Activated naive CD8-positive, alpha-beta T cell treated with anti-CD3 and anti-CD28 coated beads, Interleukin-2, amount 50 U/mL, for 24 hours (primary cell): ENCODE results near the gene CDC14A.

Experiments used
- ATAC-seq: fragments of 150-1000 bp; cut with Tn5 transposase; one replicate; pipeline ENCODE4 v1.10.0; 2021
- DNase-seq: peaks from one replicate; pipeline ENCODE4 v3.0.0; 2021
- H3K27ac Mint-ChIP-seq: one replicate; pipeline ENCODE4 v1.8.0; 2021; ENCODE audit warnings: mild to moderate bottlenecking, mixed read lengths
- H3K27me3 Mint-ChIP-seq: one replicate; pipeline ENCODE4 v1.8.0; 2021; ENCODE audit warnings: mixed read lengths
- H3K36me3 Mint-ChIP-seq: one replicate; pipeline ENCODE4 v1.8.0; 2021; ENCODE audit warnings: low read depth, mixed read lengths
- H3K4me1 Mint-ChIP-seq: one replicate; pipeline ENCODE4 v1.8.0; 2021; ENCODE audit warnings: mixed read lengths
- H3K4me3 Mint-ChIP-seq: one replicate; pipeline ENCODE4 v1.8.0; 2021; ENCODE audit warnings: mild to moderate bottlenecking, moderate library complexity, mixed read lengths
- H3K9me3 Mint-ChIP-seq: one replicate; pipeline ENCODE4 v1.8.0; 2021; ENCODE audit warnings: mixed read lengths

Gene CDC14A

GRCh38 chr1:100347009-100347966, 5.0 kb upstream of the CDC14A start:
- Mint-ChIP-seq H3K36me3 (peaks cover 2% of the 10 kb centered on the region), H3K9me3 (no peaks in the 10 kb centered on the region), H3K4me3 (no peak overlapping the region), H3K27me3 (no peaks in the 10 kb centered on the region), H3K27ac (no peak overlapping the region), H3K4me1 (peaks cover 8% of the 10 kb centered on the region)
- ATAC-seq (no peak), DNase-seq (no peak)

GRCh38 chr1:100348549-100349144, 3.7 kb upstream of the CDC14A start:
- no peak overlapping the region for H3K4me3 Mint-ChIP-seq
- no peaks in the 10 kb centered on the region for H3K9me3 Mint-ChIP-seq
- DNase-seq (no peak), ATAC-seq (no peak)
- peaks cover 10% of the 10 kb centered on the region for H3K4me1 Mint-ChIP-seq
- no peaks in the 10 kb centered on the region for H3K27me3 Mint-ChIP-seq
- H3K27ac Mint-ChIP-seq: no peak overlapping the region
- H3K36me3 Mint-ChIP-seq: peaks cover 2% of the 10 kb centered on the region

GRCh38 chr1:100349246-100349645, 3.1 kb upstream of the CDC14A start:
- ATAC-seq: no peak
- no peak for DNase-seq
- Mint-ChIP-seq H3K27me3 (no peaks in the 10 kb centered on the region), H3K27ac (no peak overlapping the region), H3K4me1 (peaks cover 16% of the 10 kb centered on the region), H3K9me3 (no peaks in the 10 kb centered on the region), H3K4me3 (no peak overlapping the region), H3K36me3 (peaks cover 2% of the 10 kb centered on the region)

- Mint-ChIP-seq H3K4me3 (peak overlapping the region; percentile 97), H3K27ac (peak overlapping the region; percentile 99), H3K27me3 (no peaks in the 10 kb centered on the region), H3K4me1 (peaks cover 31% of the 10 kb centered on the region), H3K36me3 (peaks cover 4% of the 10 kb centered on the region), H3K9me3 (no peaks in the 10 kb centered on the region)
- ATAC-seq (no peak), DNase-seq (no peak)
These were observed 1.6 kb upstream of the CDC14A start for GRCh38 chr1:100350787-100351094.

- no peaks in the 10 kb centered on the region for H3K27me3 Mint-ChIP-seq
- peak; percentile 87 for DNase-seq
- peak overlapping the region; percentile 99 for H3K27ac Mint-ChIP-seq
- H3K9me3 Mint-ChIP-seq: no peaks in the 10 kb centered on the region
- H3K36me3 Mint-ChIP-seq: peaks cover 9% of the 10 kb centered on the region
- H3K4me1 Mint-ChIP-seq: peaks cover 37% of the 10 kb centered on the region
- ATAC-seq: peak; percentile 82
- peak overlapping the region; percentile 97 for H3K4me3 Mint-ChIP-seq
These were observed 1.0 kb upstream of the CDC14A start for GRCh38 chr1:100351095-100351887.

- Mint-ChIP-seq H3K27ac (peak overlapping the region; percentile 90), H3K36me3 (peaks cover 10% of the 10 kb centered on the region), H3K4me3 (peak overlapping the region; percentile 97), H3K9me3 (no peaks in the 10 kb centered on the region), H3K27me3 (no peaks in the 10 kb centered on the region), H3K4me1 (peaks cover 52% of the 10 kb centered on the region)
- DNase-seq: peak; percentile 52
- ATAC-seq: peak; percentile 0
These were observed 930 bp downstream of the CDC14A start for GRCh38 chr1:100353071-100353801.

- Mint-ChIP-seq H3K27ac (no peak overlapping the region), H3K9me3 (no peaks in the 10 kb centered on the region), H3K4me3 (peak overlapping the region; percentile 97), H3K4me1 (peaks cover 56% of the 10 kb centered on the region), H3K27me3 (no peaks in the 10 kb centered on the region), H3K36me3 (peaks cover 10% of the 10 kb centered on the region)
- DNase-seq (no peak), ATAC-seq (no peak)
These were observed 1.7 kb downstream of the CDC14A start for GRCh38 chr1:100353988-100354387.

- Mint-ChIP-seq H3K27ac (peak overlapping the region; percentile 9), H3K4me3 (peak overlapping the region; percentile 97), H3K4me1 (peaks cover 61% of the 10 kb centered on the region), H3K27me3 (no peaks in the 10 kb centered on the region), H3K36me3 (peaks cover 10% of the 10 kb centered on the region), H3K9me3 (no peaks in the 10 kb centered on the region)
- no peak for DNase-seq
- ATAC-seq: no peak
These were observed 2.7 kb downstream of the CDC14A start for GRCh38 chr1:100354971-100355394.

GRCh38 chr1:100358210-100358609, 5.9 kb downstream of the CDC14A start:
- no peaks in the 10 kb centered on the region for H3K9me3 Mint-ChIP-seq
- H3K4me1 Mint-ChIP-seq: peaks cover 77% of the 10 kb centered on the region
- H3K36me3 Mint-ChIP-seq: peaks cover 15% of the 10 kb centered on the region
- H3K27me3 Mint-ChIP-seq: no peaks in the 10 kb centered on the region
- no peak for ATAC-seq
- H3K27ac Mint-ChIP-seq: no peak overlapping the region
- no peak overlapping the region for H3K4me3 Mint-ChIP-seq
- DNase-seq: no peak

- DNase-seq (no peak), ATAC-seq (no peak)
- Mint-ChIP-seq H3K4me1 (peaks cover 70% of the 10 kb centered on the region), H3K36me3 (peaks cover 19% of the 10 kb centered on the region), H3K27me3 (no peaks in the 10 kb centered on the region), H3K27ac (no peak overlapping the region), H3K4me3 (no peak overlapping the region), H3K9me3 (no peaks in the 10 kb centered on the region)
These were observed 6.8 kb downstream of the CDC14A start for GRCh38 chr1:100359139-100359538.

GRCh38 chr1:100360790-100361510, 8.6 kb downstream of the CDC14A start:
- no peak overlapping the region for H3K4me3 Mint-ChIP-seq
- H3K36me3 Mint-ChIP-seq: peaks cover 19% of the 10 kb centered on the region
- no peaks in the 10 kb centered on the region for H3K27me3 Mint-ChIP-seq
- ATAC-seq: no peak
- no peak for DNase-seq
- H3K27ac Mint-ChIP-seq: peak overlapping the region; percentile 44
- peaks cover 68% of the 10 kb centered on the region for H3K4me1 Mint-ChIP-seq
- no peaks in the 10 kb centered on the region for H3K9me3 Mint-ChIP-seq

- ATAC-seq: no peak
- DNase-seq: no peak
- H3K36me3 Mint-ChIP-seq: peaks cover 16% of the 10 kb centered on the region
- H3K9me3 Mint-ChIP-seq: no peaks in the 10 kb centered on the region
- H3K4me3 Mint-ChIP-seq: no peak overlapping the region
- no peaks in the 10 kb centered on the region for H3K27me3 Mint-ChIP-seq
- H3K4me1 Mint-ChIP-seq: peaks cover 69% of the 10 kb centered on the region
- H3K27ac Mint-ChIP-seq: peak overlapping the region; percentile 44
These were observed 9.3 kb downstream of the CDC14A start for GRCh38 chr1:100361511-100362089.

- ATAC-seq (no peak), DNase-seq (no peak)
- H3K9me3 Mint-ChIP-seq: no peaks in the 10 kb centered on the region
- no peak overlapping the region for H3K27ac Mint-ChIP-seq
- peaks cover 20% of the 10 kb centered on the region for H3K36me3 Mint-ChIP-seq
- H3K4me3 Mint-ChIP-seq: no peak overlapping the region
- H3K27me3 Mint-ChIP-seq: no peaks in the 10 kb centered on the region
- peaks cover 64% of the 10 kb centered on the region for H3K4me1 Mint-ChIP-seq
These were observed 10.6 kb downstream of the CDC14A start for GRCh38 chr1:100362821-100363466.
